Stimulated activated CD4-positive, alpha-beta T cell treated with anti-CD3 and anti-CD28 coated beads, Interleukin-15, amount 100 ng/mL, for 24 hours (primary cell): ENCODE measurements around the gene NDUFAF7.
"Not testable (repeated sequence)": the region's sequence is repeated elsewhere in the genome, so short reads cannot be mapped to it uniquely, and the experiment has no call there.

Source experiments
- DNase-seq: peaks from one replicate; pipeline ENCODE4 v3.0.0-alpha.2; 2020

Gene NDUFAF7

DNA sequence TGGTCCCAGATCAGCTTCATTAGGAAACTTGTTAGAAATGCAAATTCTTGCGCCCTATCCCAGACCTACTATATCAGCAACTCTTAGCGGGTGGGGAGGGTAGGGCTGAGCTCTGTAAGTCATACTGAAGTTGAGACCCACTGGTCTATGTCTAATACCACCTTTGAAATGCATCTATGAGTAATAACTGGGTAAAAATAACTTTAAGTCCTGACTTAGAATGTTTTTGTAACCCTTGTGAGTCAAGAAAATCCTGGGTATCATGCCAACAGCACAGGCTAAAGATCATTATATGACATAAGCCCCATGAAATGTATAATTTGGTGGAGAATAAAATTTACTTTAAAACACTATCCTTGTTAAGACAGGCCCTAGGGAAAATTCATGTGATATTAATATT is 51.7 kb downstream of the NDUFAF7 start:
- no peak for DNase-seq

DNA sequence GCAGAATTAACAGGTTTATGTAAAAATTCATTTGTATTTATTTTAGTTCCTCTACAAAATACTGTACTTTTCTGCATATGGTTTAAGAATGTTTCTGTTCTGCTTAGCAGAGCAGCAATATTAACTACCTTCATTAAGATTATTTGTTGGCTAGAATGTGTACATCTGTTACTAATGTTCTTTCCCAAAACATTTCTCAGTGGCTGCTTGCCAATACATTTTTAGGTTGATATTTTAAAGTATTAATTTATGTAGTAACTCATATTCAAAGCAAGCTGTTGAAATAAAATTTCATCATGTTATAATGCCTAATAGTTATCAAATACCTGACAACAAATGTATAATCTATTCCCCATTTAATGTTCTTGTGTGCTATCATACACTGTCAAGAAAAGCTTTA is 52.9 kb downstream of the NDUFAF7 start:
- DNase-seq: no peak

DNA sequence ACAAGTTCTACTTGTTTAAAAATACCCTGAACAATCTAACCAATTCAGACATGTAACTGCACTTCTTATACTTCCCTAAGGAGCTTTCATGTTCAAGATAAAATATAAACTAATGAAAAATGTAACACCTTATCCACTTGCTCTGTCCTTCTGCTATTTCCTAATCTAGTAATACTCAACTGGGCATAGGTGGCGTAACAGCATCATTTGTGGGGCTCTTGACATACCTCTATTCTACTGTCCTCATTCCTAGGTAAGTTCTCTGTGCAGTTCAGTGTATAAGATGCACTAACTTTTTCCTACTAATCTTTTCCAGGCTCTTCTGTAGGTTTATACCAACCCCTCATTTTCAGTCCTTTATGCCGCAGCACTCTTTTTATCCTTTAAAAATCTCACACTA is 56.5 kb downstream of the NDUFAF7 start:
- DNase-seq: peak; percentile 9

DNA sequence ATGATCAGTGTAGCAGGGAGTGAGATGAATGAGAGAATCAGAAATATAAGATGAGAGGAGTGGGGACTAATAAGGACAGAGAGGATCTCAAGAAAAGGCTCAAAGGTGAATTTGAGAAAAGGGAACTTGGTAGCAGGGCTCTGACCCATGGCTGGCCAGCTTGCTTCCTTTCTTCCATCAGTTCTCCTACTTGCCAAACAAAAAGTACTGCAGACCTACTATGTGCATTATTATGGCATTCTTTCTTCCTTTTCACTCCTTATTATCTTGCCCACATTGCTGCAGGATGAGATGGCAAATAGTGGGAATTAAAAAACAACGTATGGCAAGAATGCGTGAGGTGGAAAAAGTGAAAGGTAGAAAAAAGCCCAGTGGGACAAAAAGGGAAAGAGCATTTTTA is 60.2 kb downstream of the NDUFAF7 start:
- no peak for DNase-seq

DNA sequence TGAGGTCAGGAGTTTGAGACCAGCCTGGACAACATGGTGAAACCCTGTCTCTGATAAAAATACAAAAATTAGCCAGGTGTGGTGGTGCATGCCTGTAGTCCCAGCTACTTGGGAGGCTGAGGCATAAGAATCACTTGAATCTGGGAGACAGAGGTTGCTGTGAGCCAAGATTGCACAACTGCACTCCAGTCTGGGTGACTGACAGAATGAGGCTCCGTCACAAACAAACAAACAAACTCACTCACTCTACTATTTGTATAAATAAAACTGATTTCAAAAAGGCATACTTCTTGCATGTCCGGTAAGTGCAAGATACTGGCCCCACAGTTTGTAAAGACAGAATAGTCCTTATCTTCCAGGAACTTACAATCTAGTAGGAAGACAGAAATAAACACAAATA is 63.4 kb downstream of the NDUFAF7 start:
- DNase-seq: not testable (repeated sequence)

DNA sequence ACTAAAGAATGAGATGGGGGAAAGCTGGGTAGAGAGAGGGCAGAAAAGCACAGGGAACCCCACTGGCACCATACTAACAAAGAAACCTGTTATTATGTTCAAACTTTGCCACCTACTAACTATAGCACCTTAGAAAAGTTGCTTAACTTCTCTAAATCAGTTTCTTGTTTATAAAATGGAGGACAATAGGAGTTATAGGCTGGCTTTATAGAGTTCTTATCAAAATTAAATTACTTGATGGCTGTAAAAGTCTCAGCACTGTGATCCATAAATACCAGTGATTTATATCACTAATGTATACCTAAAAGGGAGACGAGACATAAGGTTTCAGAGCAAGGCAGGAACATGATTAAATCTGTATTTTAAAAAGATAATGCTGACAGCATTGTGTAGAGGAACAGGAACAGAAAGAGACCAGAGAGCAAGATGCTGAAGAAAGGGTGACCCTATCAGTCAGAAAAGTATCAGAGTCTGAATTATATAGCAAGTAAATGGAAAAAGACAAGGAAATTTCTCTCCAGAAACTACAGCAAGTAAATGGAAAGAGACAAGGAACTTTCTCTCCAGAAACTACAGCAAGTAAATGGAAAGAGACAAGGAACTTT is 64.1 kb downstream of the NDUFAF7 start:
- DNase-seq: no peak

DNA sequence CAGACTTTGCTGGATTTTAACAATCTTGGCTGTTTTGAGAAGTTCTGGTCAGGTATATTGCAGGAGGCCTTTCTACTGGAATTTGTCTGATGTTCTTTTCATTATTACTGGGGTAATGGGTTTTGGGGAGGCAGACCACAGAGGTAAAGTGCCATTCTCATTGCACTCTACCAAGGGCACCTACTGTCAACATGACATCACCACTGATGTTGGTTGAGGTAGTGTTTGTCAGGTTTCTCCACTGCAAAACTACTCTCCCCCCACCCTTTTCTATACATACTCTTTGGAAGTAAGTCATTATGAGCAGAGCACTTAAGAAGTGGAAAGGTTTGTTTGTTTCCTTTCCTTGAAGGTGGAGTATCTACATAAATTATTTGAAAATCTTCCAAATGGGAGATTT is 66.2 kb downstream of the NDUFAF7 start:
- DNase-seq: no peak
